ENCODE data around the gene APBA2.

Gene APBA2

DNA sequence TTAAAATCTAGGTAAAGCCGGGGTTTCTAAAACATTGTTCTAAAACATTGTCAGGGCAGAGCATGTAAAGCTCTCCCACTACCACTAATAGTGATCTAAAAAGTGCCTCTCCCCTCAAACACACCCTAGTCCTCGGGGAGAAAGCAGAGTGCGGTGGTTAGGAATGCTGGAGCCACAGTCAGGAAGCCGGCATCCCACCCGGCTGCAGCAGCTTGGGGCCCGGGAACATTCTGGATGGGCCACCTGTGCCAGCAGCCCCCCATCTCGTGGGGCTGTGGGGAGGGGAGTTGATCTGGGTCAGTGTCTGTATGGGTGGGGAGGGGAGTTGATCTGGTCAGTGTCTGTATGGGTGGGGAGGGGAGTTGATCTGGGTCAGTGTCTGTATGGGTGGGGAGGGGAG, 176.9 kb downstream of the APBA2 start:
- Histone ChIP-seq H3K9ac (ENCODE audit: low read length) (no peak overlapping the region), H3K4me2 (ENCODE audit: low read length) (no peak overlapping the region), H3K4me3 (ENCODE audit: low read depth, low read length, poor library complexity, severe bottlenecking) (no peak overlapping the region), H3K9me3 (ENCODE audit: low read length) (no peaks in the 10 kb centered on the region), H4K20me1 (ENCODE audit: insufficient read depth, low read length) (no peaks in the 10 kb centered on the region), H3K4me1 (ENCODE audit: insufficient read depth, low read length, severe bottlenecking) (no peaks in the 10 kb centered on the region), H3F3A (ENCODE audit: insufficient read depth, low read length) (no peaks in the 10 kb centered on the region), H3K27me3 (ENCODE audit: insufficient read depth, low read length) (no peaks in the 10 kb centered on the region; the same call in 1 of the 2 replicates), H3K79me2 (ENCODE audit: insufficient read depth, low read length) (no peaks in the 10 kb centered on the region), H3K27ac (ENCODE audit: low read depth, low read length, poor library complexity, severe bottlenecking) (no peak overlapping the region), H3K9me2 (ENCODE audit: low read depth, low read length) (no peaks in the 10 kb centered on the region), H2AFZ (ENCODE audit: low read length) (no peak overlapping the region), H3K36me3 (ENCODE audit: insufficient read depth, low read length) (no peaks in the 10 kb centered on the region)
- TF ChIP-seq EZH2 (IDR thresholded peaks at IDR 0.05; ENCODE audit: borderline replicate concordance, low read length): no peak

GRCh38 chr15:29063646-29064045, 177.9 kb downstream of the APBA2 start:
- no peaks in the 10 kb centered on the region; the same call in 1 of the 2 replicates for H3K27me3 ChIP-seq (ENCODE audit: insufficient read depth, low read length)
- H3K9ac ChIP-seq (ENCODE audit: low read length): no peak overlapping the region
- no peaks in the 10 kb centered on the region for H3K4me1 ChIP-seq (ENCODE audit: insufficient read depth, low read length, severe bottlenecking)
- no peaks in the 10 kb centered on the region for H3F3A ChIP-seq (ENCODE audit: insufficient read depth, low read length)
- no peak overlapping the region for H2AFZ ChIP-seq (ENCODE audit: low read length)
- H3K79me2 ChIP-seq (ENCODE audit: insufficient read depth, low read length): no peaks in the 10 kb centered on the region
- H3K9me3 ChIP-seq (ENCODE audit: low read length): no peaks in the 10 kb centered on the region
- no peaks in the 10 kb centered on the region for H3K9me2 ChIP-seq (ENCODE audit: low read depth, low read length)
- H3K4me2 ChIP-seq (ENCODE audit: low read length): no peak overlapping the region
- TF ChIP-seq EZH2 (IDR thresholded peaks at IDR 0.05; ENCODE audit: borderline replicate concordance, low read length) (no peak), CTCF (IDR thresholded peaks at IDR 0.05; ENCODE audit: low read length) (no peak)
- no peak overlapping the region for H3K4me3 ChIP-seq (ENCODE audit: low read depth, low read length, poor library complexity, severe bottlenecking)
- no peaks in the 10 kb centered on the region for H3K36me3 ChIP-seq (ENCODE audit: insufficient read depth, low read length)
- no peaks in the 10 kb centered on the region for H4K20me1 ChIP-seq (ENCODE audit: insufficient read depth, low read length)
- H3K27ac ChIP-seq (ENCODE audit: low read depth, low read length, poor library complexity, severe bottlenecking): no peak overlapping the region

GRCh38 chr15:29064290-29064689, 178.5 kb downstream of the APBA2 start:
- Histone ChIP-seq H3K27me3 (ENCODE audit: insufficient read depth, low read length) (no peaks in the 10 kb centered on the region), H2AFZ (ENCODE audit: low read length) (no peak overlapping the region), H3K9ac (ENCODE audit: low read length) (no peak overlapping the region), H3K4me3 (ENCODE audit: low read depth, low read length, poor library complexity, severe bottlenecking) (no peak overlapping the region), H3K9me2 (ENCODE audit: low read depth, low read length) (no peaks in the 10 kb centered on the region), H3K9me3 (ENCODE audit: low read length) (no peaks in the 10 kb centered on the region), H3K4me2 (ENCODE audit: low read length) (no peak overlapping the region), H3K36me3 (ENCODE audit: insufficient read depth, low read length) (no peaks in the 10 kb centered on the region), H3F3A (ENCODE audit: insufficient read depth, low read length) (no peaks in the 10 kb centered on the region), H3K27ac (ENCODE audit: low read depth, low read length, poor library complexity, severe bottlenecking) (no peak overlapping the region), H4K20me1 (ENCODE audit: insufficient read depth, low read length) (no peaks in the 10 kb centered on the region), H3K79me2 (ENCODE audit: insufficient read depth, low read length) (no peaks in the 10 kb centered on the region), H3K4me1 (ENCODE audit: insufficient read depth, low read length, severe bottlenecking) (no peaks in the 10 kb centered on the region)
- TF ChIP-seq CTCF (IDR thresholded peaks at IDR 0.05; ENCODE audit: low read length): no peak
- TF ChIP-seq EZH2 (IDR thresholded peaks at IDR 0.05; ENCODE audit: borderline replicate concordance, low read length): no peak

DNA sequence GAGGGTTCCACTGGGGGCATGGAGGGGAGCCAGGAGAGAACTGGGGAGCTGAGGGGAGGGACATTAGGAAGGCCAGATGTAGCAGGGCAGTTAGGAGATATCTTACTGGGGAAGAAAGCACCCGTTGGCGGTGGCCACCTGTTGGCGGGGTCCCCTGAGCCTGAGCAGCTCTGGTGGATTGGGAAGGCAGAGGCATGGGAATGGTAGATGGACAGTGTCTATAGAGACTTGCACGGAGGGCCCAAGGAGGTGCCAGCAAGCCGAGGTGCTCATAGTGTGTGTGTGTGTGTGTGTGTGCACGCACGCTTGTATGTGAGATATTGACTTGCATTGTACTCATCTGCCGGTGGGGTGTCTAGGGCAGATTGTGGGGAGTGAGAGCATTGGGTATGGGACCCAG, 179.0 kb downstream of the APBA2 start:
- no peaks in the 10 kb centered on the region; the same call in 1 of the 2 replicates for H3K27me3 ChIP-seq (ENCODE audit: insufficient read depth, low read length)
- H4K20me1 ChIP-seq (ENCODE audit: insufficient read depth, low read length): no peaks in the 10 kb centered on the region
- no peak overlapping the region for H2AFZ ChIP-seq (ENCODE audit: low read length)
- no peaks in the 10 kb centered on the region for H3K4me1 ChIP-seq (ENCODE audit: insufficient read depth, low read length, severe bottlenecking)
- H3K9me3 ChIP-seq (ENCODE audit: low read length): no peaks in the 10 kb centered on the region
- no peaks in the 10 kb centered on the region for H3K79me2 ChIP-seq (ENCODE audit: insufficient read depth, low read length)
- no peak overlapping the region for H3K27ac ChIP-seq (ENCODE audit: low read depth, low read length, poor library complexity, severe bottlenecking)
- TF ChIP-seq EZH2 (IDR thresholded peaks at IDR 0.05; ENCODE audit: borderline replicate concordance, low read length) (no peak), CTCF (IDR thresholded peaks at IDR 0.05; ENCODE audit: low read length) (no peak)
- H3K36me3 ChIP-seq (ENCODE audit: insufficient read depth, low read length): no peaks in the 10 kb centered on the region
- no peaks in the 10 kb centered on the region for H3F3A ChIP-seq (ENCODE audit: insufficient read depth, low read length)
- no peaks in the 10 kb centered on the region for H3K9me2 ChIP-seq (ENCODE audit: low read depth, low read length)
- no peak overlapping the region for H3K9ac ChIP-seq (ENCODE audit: low read length)
- H3K4me2 ChIP-seq (ENCODE audit: low read length): no peak overlapping the region
- H3K4me3 ChIP-seq (ENCODE audit: low read depth, low read length, poor library complexity, severe bottlenecking): no peak overlapping the region

All from OCI-LY1 (cell line).